Ishikawa (cell line): ENCODE results near the gene COL13A1.

Experiments
- CEBPB ChIP-seq: IDR thresholded peaks from 2 replicates; pipeline ENCODE4 v1.6.1; 2012
- CREB1 ChIP-seq: IDR thresholded peaks from 2 replicates; pipeline ENCODE4 v1.6.1; 2012; ENCODE audit warnings: low read depth
- EGR1 ChIP-seq: IDR thresholded peaks from 2 replicates; pipeline ENCODE4 v1.6.1; 2012
- EP300 ChIP-seq: IDR thresholded peaks from 2 replicates; pipeline ENCODE4 v1.6.1; 2012; ENCODE audit warnings: borderline replicate concordance
- FOXM1 ChIP-seq: IDR thresholded peaks from 2 replicates; pipeline ENCODE4 v1.6.1; 2012; ENCODE audit warnings: low read depth, borderline replicate concordance
- NFIC ChIP-seq: IDR thresholded peaks from 2 replicates; pipeline ENCODE4 v1.6.1; 2012
- RAD21 ChIP-seq: IDR thresholded peaks from 2 replicates; pipeline ENCODE4 v1.6.1; 2012; ENCODE audit warnings: low read depth
- TAF1 ChIP-seq: IDR thresholded peaks from 2 replicates; pipeline ENCODE4 v1.6.1; 2012; ENCODE audit warnings: low read depth, mild to moderate bottlenecking
- TCF12 ChIP-seq: IDR thresholded peaks from 2 replicates; pipeline ENCODE4 v1.6.1; 2012; ENCODE audit warnings: low read depth
- TEAD4 ChIP-seq: IDR thresholded peaks from 2 replicates; pipeline ENCODE4 v1.6.1; 2012
- YY1 ChIP-seq: IDR thresholded peaks from 2 replicates; pipeline ENCODE4 v1.6.1; 2012; ENCODE audit warnings: low read depth
- ZBTB7A ChIP-seq: IDR thresholded peaks from 2 replicates; pipeline ENCODE4 v1.6.1; 2012; ENCODE audit warnings: low read depth
- TF ChIP-seq, protein P1 (sequence below): IDR thresholded peaks from 2 replicates; pipeline ENCODE4 v1.6.1; 2012
- TF ChIP-seq, protein P2 (sequence below): IDR thresholded peaks from 2 replicates; pipeline ENCODE4 v1.6.1; 2012; ENCODE audit warnings: low read depth, mild to moderate bottlenecking
- TF ChIP-seq, protein P3 (sequence below): IDR thresholded peaks from 2 replicates; pipeline ENCODE4 v1.6.1; 2012

Gene COL13A1

DNA sequence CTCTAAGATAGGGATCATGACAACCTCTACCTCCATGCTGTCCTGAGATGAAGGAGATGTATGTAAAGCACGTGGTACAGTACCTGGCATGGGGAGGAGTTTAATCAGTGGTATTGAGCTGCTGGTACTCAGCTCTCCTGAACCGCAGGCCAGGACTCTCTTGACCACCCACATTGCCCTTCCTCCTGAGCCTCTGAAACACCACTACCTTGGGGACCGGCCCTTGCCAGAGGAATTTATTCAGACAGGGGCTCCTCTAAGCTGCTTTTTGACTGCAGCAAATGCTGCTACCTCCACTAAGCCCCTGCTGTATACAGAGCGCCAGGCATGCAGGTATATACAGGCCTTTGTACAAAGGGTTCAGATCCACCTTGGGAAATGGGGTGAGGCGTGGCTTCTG, 36.7 kb downstream of the COL13A1 start:
- no peak for TF ChIP-seq TEAD4
- no peak for TF ChIP-seq EGR1
- no peak for TF ChIP-seq NFIC
- TF ChIP-seq, protein P1, sequence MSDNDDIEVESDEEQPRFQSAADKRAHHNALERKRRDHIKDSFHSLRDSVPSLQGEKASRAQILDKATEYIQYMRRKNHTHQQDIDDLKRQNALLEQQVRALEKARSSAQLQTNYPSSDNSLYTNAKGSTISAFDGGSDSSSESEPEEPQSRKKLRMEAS: no peak
- no peak for TF ChIP-seq RAD21
- TF ChIP-seq CREB1: no peak
- TF ChIP-seq, protein P2, sequence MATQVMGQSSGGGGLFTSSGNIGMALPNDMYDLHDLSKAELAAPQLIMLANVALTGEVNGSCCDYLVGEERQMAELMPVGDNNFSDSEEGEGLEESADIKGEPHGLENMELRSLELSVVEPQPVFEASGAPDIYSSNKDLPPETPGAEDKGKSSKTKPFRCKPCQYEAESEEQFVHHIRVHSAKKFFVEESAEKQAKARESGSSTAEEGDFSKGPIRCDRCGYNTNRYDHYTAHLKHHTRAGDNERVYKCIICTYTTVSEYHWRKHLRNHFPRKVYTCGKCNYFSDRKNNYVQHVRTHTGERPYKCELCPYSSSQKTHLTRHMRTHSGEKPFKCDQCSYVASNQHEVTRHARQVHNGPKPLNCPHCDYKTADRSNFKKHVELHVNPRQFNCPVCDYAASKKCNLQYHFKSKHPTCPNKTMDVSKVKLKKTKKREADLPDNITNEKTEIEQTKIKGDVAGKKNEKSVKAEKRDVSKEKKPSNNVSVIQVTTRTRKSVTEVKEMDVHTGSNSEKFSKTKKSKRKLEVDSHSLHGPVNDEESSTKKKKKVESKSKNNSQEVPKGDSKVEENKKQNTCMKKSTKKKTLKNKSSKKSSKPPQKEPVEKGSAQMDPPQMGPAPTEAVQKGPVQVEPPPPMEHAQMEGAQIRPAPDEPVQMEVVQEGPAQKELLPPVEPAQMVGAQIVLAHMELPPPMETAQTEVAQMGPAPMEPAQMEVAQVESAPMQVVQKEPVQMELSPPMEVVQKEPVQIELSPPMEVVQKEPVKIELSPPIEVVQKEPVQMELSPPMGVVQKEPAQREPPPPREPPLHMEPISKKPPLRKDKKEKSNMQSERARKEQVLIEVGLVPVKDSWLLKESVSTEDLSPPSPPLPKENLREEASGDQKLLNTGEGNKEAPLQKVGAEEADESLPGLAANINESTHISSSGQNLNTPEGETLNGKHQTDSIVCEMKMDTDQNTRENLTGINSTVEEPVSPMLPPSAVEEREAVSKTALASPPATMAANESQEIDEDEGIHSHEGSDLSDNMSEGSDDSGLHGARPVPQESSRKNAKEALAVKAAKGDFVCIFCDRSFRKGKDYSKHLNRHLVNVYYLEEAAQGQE: no peak
- TF ChIP-seq TAF1: no peak
- no peak for TF ChIP-seq FOXM1
- no peak for TF ChIP-seq YY1
- TF ChIP-seq TCF12: no peak
- no peak for TF ChIP-seq CEBPB
- TF ChIP-seq, protein P3, sequence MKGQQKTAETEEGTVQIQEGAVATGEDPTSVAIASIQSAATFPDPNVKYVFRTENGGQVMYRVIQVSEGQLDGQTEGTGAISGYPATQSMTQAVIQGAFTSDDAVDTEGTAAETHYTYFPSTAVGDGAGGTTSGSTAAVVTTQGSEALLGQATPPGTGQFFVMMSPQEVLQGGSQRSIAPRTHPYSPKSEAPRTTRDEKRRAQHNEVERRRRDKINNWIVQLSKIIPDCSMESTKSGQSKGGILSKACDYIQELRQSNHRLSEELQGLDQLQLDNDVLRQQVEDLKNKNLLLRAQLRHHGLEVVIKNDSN: no peak
- no peak for TF ChIP-seq EP300
- no peak for TF ChIP-seq ZBTB7A

DNA sequence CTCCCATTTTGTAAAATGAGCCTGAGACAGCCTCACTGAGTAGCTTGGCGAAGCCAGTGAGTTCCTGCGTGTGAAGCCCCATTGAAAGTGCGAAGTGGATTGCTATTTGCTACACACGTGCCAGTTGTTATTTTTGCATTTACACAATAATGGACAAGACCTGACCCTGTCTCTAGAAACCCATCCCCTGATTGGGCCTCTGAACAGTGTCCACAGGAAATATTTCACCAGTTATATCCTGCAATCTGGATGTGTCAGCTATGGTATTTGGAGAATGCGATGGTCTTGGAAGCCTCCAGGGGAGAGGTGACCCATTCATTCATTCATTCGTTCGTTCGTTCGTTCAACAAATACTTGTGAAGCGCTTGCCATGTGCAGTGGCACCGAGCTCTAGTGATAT, 37.1 kb downstream of the COL13A1 start:
- TF ChIP-seq, protein P2: no peak
- no peak for TF ChIP-seq RAD21
- TF ChIP-seq, protein P1: no peak
- no peak for TF ChIP-seq TCF12
- TF ChIP-seq EP300: no peak
- no peak for TF ChIP-seq NFIC

DNA sequence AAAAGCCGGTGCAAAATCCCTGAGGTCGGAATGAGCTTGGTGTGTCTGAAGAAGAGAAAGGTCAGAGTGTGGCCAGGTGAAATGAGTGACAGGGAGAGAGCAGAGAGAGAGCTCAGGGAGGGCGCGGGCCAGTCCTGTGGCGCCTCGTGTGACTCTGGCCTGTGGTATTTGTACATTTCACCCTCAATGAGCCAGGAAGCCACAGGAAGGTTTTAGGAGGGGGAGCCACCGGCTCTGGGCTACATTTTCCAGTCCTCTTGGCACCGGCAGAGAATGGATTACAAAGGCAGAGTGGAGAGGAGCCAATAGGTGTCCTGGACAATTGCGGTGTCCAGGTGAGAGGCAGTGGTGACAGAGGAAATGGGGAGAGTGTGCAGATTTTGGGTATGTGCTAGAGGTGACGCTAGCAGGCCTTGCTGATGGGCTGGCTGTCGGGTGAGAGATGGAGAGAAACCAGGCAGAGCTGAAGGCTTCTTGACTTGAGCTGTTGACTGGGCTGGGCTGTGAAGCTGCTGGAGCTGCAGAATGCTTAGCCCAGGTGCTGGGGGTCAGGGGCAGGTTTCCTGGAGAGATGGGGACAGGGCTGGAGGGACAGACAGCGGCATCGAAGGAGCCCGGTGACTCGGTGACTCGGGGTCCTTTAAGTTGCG, 38.1 kb downstream of the COL13A1 start:
- TF ChIP-seq, protein P2: no peak
- TF ChIP-seq ZBTB7A (no peak), CEBPB (no peak), EGR1 (no peak), TEAD4 (no peak), NFIC (peak; percentile 16; the same call in 1 of the 2 replicates), YY1 (no peak), FOXM1 (no peak)
- TF ChIP-seq, protein P1: no peak

DNA sequence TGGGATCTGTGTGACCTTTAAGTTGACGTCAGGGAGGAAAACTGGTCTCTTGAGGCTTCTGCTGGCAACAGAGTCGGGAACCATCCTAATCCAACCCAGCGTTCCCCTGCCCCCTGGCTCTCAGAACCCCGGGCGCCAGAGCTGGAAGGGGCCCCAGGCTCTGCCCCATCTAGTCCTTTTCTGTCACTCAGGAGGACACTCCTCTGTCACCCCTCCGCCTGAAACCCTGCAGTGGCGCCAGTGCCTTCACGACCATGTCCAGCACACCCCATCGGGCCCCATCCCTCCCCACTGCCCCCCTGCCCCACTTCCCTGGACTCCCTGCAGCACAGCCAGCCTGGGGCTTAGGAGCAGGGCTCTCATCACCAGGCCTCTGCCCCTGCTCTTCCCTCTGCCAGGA, 39.1 kb downstream of the COL13A1 start:
- TF ChIP-seq EP300: no peak

DNA sequence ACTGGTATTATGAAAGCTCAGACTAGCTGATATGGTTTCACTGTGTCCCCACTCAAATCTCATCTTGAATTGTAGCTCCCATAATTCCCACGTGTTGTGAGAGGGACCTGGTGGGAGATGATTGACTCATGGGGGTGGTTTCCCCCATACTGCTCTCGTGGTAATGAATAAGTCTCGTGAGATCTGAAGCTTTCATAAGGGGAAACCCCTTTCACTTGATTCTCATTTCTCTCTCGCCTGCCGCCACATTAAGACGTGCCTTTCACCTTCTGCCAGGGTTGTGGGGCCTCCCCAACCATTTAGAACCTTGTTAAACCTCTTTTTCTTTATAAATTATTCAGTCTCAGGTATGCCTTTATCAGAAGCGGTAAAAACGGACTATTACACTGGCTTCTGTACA, 40.3 kb downstream of the COL13A1 start:
- TF ChIP-seq FOXM1 (no peak), EGR1 (no peak), ZBTB7A (no peak), TCF12 (no peak), CEBPB (no peak), TEAD4 (no peak), CREB1 (no peak), EP300 (no peak)
- TF ChIP-seq, protein P2: no peak
- TF ChIP-seq, protein P3: no peak
